ENCODE measurements around the gene CDKN1C.

DNA sequence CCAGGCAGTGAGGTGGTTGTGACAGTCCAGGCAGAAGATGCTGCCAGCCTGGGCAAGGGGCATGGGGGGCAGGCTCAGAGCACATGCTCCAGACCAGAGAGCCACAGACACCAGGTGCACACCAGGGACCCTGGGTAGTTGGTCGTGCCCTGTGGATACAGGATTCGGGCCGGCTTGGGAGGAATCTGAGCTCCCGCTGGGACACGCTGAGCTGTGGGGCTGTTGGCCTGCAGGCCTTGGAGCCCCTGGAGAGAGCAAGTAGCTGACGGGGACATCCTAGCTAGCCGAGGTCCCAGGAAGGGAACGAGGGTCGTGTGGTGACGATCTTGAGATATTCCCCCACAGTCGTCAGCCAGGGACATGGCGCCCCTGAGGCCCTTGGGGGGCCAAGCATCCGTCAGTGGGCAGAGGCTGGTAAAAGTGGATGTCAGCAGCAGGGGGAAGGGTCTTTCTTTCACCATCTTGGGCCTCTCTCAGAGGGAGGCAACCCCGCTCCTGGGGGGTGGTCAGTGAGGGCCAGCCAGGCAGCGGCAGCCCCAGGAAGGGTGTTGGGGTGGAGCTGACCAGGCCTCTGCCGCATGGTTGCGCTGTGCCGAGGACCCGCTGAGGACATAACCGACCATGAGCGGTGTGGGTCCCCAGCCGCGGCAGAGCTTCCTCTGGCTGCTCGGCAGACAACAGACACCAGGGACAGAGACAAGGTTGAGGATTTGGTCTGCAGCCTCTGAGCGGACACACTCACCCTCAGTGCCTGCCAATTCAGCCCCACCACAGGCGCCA is 44.0 kb downstream of the CDKN1C start:
- TF ChIP-seq FOXM1 (IDR thresholded peaks at IDR 0.05; ENCODE audit: borderline replicate concordance) (no peak), ELF4 (IDR thresholded peaks at IDR 0.05) (no peak), SP1 (IDR thresholded peaks at IDR 0.05) (no peak), HDGF (IDR thresholded peaks at IDR 0.05; ENCODE audit: borderline replicate concordance) (no peak), BHLHE40 (IDR thresholded peaks at IDR 0.05; ENCODE audit: borderline replicate concordance) (no peak), L3MBTL2 (conservative IDR thresholded peaks at IDR 0.05) (no peak), FOXK2 (IDR thresholded peaks at IDR 0.05) (no peak), ARNT (IDR thresholded peaks at IDR 0.05) (no peak), FOXA1 (IDR thresholded peaks at IDR 0.05) (no peak)
- TF ChIP-seq, protein P1, sequence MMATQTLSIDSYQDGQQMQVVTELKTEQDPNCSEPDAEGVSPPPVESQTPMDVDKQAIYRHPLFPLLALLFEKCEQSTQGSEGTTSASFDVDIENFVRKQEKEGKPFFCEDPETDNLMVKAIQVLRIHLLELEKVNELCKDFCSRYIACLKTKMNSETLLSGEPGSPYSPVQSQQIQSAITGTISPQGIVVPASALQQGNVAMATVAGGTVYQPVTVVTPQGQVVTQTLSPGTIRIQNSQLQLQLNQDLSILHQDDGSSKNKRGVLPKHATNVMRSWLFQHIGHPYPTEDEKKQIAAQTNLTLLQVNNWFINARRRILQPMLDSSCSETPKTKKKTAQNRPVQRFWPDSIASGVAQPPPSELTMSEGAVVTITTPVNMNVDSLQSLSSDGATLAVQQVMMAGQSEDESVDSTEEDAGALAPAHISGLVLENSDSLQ (IDR thresholded peaks at IDR 0.05), result no peak

Data from HEK293T (cell line).